COR-L47 (cell line): Measurements from ENCODE around the gene OOSP1.
"Not testable (repeated sequence)": the region's sequence is repeated elsewhere in the genome, so short reads cannot be mapped to it uniquely, and the experiment has no call there.

ENCODE experiments used
- DNase-seq: peaks from one replicate; lab custom pipeline; 2025; lab: John Stamatoyannopoulos, UW

The OOSP1 gene

DNA sequence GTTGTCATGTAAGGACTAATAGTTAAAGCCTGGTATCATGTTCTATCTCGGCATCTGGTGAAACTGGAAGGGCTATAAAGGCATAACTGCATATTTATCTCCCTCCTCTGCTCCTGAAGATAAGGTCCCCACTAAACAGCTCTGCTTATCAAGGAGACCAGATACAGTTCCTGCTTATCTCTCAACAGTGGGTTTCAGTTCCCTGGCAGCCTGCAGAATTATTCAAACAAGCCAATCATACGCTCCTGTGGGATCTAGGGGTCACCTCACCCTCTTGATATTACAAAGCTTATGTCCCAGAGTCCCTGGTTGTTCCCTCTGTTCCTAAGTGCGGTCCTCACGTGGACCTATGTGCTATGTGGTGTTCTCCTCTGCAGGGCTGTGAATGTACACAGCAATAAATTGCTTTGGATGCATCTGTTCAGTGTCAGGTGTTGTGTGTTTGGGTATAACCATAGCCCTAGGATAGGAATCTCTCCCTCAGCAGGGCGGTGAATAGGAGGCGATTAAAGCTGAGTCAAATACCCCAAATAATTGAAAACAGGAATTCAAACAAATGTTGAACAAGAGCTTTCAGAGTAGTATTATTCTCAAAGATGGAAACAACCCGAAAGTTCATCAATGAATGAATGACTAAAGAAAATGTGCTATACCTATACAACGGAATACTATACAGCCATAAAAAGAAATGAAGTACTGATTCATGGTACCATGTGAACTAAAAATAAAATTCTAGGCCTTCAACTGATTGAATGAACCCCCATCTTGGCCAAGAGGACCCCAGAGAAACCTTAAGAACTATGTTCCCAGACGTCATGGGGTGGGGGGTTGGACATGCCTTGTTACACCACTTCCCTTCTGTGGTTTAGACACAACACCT is 22.5 kb downstream of the OOSP1 start:
- no peak for DNase-seq

DNA sequence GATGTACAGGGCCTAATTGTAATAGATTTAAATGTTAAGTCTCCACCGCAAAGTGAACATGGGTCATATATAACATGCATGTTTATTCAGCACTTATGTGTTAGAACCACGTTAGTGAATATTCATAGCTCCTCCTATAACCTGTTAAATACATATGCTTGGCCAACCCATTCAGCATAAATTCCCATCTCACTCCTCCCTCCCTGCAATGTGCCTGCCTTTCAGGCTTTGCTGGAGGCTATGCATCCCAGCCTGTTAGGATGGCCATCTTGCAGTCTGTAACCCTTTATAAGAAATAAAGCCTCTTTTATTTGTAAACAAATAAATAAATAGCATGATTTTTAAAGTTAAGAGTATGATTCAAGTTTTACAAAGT is 23.9 kb downstream of the OOSP1 start:
- no peak for DNase-seq

GRCh38 chr11:59963733-59964132 is 25.5 kb downstream of the OOSP1 start, which contains the start of gene OOSP4A:
OOSP4A (plus strand) TSS chr11:59964033; CDS start chr11:59964033, 0 bp downstream.
- DNase-seq: no peak

- no peak for DNase-seq
These were observed 27.2 kb downstream of the OOSP1 start for GRCh38 chr11:59965424-59965823.

DNA sequence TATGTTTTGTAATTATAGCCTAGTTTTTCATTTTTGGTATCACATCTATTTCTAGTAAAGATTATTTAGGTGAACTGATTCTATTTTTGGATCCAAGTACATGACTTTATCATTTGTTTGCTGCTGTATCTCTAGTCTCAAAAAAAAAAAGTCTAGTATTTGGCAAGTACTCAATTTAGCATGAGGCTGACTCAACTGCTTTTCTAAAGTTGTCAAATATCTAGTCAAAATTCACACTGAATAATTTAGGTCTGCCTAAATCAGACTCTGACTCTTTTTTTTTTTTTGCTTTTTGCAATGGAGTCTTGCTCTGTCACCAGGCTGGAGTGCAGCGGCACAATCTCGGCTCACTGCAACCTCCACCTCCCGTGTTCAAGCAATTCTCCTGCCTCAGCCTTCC is 28.0 kb downstream of the OOSP1 start:
- no peak for DNase-seq

GRCh38 chr11:59967677-59968394 is 29.6 kb downstream of the OOSP1 start:
- no peak for DNase-seq

- DNase-seq: no peak
These were observed 30.2 kb downstream of the OOSP1 start for GRCh38 chr11:59968395-59968783.

DNA sequence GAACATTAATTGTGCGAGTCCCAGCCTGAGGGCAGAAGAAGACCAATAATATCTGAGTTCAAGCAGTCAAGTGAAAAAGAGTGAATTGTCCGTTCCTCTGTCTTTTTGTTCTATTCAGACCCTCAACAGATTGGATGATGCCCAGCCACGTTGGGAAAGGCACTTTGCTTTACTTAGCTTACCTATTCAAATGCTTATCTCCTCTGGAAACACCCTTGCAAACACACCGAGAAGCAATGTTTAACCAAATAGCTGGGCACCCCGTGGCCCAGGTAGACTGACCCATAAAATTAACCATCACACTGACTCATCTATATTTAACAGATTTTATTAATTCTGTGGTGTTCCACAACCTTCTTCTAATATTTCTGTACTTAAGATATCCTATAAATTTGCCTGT is 34.9 kb downstream of the OOSP1 start:
- no peak for DNase-seq

DNA sequence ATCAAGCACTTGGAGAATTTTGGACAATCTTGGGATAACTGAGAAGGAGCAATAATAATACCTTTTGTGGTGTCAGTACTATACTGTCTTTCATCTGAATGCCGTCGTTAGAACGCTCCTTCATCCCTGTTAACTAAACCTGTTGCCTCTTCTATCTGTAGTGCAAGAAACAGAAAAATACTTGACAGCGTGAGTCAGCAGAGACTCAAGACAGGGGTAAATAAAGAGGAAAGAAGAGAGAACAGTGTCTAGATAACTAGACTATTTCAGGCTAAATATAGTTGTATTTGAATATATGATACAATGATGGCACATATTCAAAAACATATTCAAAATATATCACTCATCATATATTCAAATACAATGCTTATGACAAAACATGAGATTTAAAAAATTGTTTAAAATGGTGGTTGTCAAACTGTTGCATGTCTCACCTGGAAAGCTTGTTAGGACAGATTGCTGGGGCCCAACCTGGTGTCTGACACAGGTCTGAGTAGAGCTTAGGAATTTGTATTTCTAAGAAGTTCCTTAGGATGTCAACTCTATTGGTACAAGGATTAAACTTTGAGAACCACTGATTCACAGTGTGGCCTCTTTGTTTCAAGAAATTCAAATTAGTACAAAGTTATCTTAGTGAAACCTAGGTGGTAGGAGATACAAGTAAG is 43.0 kb downstream of the OOSP1 start:
- no peak for DNase-seq

DNA sequence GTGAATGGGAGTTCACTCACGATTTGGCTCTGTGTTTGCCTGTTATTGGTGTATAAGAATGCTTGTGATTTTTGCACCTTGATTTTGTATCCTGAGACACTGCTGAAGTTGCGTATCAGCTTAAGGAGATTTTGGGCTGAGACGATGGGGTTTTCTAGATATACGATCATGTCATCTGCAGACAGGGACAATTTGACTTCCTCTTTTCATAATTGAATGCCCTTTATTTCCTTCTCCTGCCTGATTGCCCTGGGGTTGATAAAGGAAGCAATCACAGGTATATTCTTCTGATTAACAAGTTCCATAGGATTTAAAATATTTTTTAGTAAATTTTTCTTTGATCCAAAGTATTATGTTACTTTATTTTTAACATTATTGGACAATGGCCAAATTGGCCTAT is 43.8 kb downstream of the OOSP1 start:
- DNase-seq: not testable (repeated sequence)

DNA sequence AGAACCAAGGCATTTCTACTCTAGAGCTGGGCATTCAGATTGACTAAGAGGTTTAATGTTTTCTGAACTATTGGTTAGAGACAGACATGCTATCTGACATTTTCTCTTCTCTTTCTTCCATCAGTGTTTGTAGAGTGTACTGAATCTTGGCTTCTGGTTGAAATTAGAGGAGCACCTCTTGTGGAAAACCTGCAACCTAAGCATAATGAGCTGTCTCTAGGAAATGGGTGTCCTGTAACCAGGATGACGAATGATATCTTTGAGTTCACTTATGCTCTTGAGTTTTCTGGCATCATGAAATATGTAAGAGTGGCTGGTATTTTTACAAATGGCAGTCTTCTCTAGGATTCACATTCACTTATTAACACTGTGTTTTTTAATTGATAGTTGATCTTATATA is 45.0 kb downstream of the OOSP1 start:
- no peak for DNase-seq

DNA sequence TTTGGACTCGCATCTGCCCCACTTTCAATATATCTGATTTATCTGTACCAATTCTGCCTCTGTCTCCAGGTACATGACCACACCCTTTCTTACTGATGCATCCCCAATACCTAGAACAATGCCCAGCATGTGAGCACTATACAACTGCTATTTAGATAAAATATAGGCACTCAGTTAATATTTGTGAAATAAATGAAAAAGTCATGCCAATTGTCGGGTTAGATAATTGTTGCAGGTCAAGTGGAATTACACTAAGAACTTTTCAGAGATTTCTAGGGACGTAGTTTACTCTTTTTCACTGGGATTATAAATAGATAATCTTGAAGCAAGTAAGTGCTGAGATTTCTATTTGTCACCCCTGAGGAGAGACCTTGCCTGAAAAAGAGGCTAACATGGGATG is 46.1 kb downstream of the OOSP1 start:
- DNase-seq: no peak

- DNase-seq: no peak
These were observed 52.2 kb downstream of the OOSP1 start for GRCh38 chr11:59990421-59990820.

GRCh38 chr11:59992425-59992824 is 54.2 kb downstream of the OOSP1 start:
- DNase-seq: no peak

GRCh38 chr11:59997800-59998199 is 59.6 kb downstream of the OOSP1 start:
- DNase-seq: no peak

- DNase-seq: no peak
These were observed 61.5 kb downstream of the OOSP1 start for GRCh38 chr11:59999691-60000090.

DNA sequence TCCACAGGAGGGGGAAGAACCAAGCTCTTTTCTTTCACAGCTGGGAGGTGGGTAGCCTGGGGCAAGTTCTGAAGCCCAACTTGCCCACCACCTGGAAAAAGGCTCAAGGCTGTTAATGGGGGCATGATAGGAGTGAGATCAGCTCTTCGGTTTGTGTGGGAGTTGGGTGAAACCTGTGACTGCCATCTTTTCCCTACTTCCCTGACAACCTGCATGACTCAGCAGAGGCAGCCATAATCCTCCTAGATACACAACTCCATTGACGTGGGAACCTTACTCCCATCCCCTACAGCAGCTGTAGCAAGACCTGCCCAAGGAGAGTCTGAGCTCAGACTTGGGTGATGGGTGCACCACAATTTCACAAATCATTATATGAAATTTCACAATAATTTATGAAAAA is 65.5 kb downstream of the OOSP1 start:
- no peak for DNase-seq

DNA sequence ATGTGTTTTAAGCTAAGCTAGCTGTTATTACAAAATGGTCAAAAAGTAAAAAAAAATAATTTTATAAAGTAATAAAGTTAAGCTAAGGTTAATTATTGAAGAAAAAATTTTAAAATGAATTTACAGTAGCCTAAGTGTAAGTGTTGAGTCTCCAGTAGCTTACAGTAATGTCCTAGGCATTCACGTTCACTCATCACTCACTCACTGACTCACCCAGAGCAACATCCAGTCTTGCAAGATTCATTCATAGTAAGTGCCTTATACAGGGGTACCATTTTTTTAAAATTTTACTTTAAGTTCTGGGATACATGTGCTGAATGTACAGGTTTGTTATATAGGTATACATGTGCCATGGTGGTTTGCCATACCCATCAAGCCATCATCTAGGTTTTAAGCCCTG is 67.1 kb downstream of the OOSP1 start:
- DNase-seq: no peak
